D721Med (cell line): ENCODE data around the gene PTPN2.

ENCODE experiments used
- DNase-seq: peaks from one replicate; pipeline ENCODE4 v3.0.0; 2011; ENCODE audit warnings: low spot score; ENCODE audit not compliant: insufficient read length
- FAIRE-seq: peaks from 2 replicates; lab custom pipeline; 2011; peaks lifted over from hg19 to GRCh38; lab: Jason Lieb, UNC
- TF ChIP-seq, protein P1 (sequence below): IDR thresholded peaks from 2 replicates; pipeline ENCODE4 v1.5.1; 2012; ENCODE audit warnings: mild to moderate bottlenecking, control low read depth; ENCODE audit not compliant: insufficient read depth; ENCODE audit errors: missing control alignments

The PTPN2 gene

DNA sequence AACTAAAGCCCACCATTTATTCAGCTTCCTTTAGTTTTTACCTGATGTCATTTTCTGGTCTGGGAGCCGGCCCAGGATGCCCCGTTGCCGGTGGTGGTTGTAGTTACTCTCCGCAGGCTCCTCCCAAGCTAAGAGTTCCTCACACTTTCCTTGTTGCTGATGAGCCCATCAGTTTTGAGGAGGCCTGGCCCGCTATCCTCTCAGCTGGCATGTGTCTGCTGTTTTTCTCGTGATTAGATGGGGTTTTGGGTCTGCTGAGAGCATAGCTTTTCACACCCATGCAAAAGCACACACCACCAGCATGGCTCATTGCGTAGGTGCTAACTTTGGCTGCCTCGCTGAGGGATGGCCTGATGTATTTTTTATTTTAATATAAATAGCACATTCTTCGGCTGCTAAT lies 109.1 kb downstream of the PTPN2 start:
- TF ChIP-seq, protein P1, sequence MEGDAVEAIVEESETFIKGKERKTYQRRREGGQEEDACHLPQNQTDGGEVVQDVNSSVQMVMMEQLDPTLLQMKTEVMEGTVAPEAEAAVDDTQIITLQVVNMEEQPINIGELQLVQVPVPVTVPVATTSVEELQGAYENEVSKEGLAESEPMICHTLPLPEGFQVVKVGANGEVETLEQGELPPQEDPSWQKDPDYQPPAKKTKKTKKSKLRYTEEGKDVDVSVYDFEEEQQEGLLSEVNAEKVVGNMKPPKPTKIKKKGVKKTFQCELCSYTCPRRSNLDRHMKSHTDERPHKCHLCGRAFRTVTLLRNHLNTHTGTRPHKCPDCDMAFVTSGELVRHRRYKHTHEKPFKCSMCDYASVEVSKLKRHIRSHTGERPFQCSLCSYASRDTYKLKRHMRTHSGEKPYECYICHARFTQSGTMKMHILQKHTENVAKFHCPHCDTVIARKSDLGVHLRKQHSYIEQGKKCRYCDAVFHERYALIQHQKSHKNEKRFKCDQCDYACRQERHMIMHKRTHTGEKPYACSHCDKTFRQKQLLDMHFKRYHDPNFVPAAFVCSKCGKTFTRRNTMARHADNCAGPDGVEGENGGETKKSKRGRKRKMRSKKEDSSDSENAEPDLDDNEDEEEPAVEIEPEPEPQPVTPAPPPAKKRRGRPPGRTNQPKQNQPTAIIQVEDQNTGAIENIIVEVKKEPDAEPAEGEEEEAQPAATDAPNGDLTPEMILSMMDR = no peak
- FAIRE-seq (no peak), DNase-seq (no peak)

DNA sequence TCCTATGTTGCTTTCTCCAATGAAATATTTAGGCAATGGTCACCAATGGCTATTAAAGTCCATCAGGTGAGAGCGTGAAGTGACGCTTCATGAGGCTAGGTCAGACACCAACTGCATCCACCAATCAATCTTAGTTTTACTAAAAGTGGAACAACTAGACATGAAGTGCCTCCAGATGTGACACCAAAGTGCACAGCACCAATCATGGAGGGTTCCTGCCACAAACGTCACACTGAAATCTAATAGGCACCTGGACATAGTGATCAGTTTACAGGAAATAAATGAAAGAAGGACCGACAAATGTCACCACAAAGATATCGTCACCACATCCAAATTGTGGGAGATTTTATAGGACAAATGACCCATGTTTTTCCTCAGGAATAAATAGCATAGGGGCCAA lies 110.7 kb downstream of the PTPN2 start:
- TF ChIP-seq, protein P1 = no peak
- no peak for DNase-seq
- no peak for FAIRE-seq

DNA sequence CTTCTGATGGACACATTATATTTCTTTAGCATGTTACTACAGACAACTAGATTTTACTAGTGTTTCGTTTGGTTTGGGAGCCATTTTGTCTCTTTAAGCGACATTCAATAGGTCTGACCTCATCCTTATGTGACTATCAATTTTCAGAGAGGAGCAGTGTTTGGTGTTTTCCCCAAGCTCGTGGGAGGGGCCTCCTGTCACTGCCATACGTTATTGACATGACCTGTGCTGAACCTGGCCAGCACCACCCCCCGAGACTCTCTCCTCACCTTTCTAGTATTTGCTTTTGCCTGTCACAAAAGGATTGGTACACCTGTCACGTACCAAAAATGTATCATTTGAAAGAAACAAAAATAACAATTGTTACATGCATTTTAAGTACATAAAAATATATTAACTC lies 111.9 kb downstream of the PTPN2 start:
- FAIRE-seq (no peak), DNase-seq (no peak)
- TF ChIP-seq, protein P1 = no peak

DNA sequence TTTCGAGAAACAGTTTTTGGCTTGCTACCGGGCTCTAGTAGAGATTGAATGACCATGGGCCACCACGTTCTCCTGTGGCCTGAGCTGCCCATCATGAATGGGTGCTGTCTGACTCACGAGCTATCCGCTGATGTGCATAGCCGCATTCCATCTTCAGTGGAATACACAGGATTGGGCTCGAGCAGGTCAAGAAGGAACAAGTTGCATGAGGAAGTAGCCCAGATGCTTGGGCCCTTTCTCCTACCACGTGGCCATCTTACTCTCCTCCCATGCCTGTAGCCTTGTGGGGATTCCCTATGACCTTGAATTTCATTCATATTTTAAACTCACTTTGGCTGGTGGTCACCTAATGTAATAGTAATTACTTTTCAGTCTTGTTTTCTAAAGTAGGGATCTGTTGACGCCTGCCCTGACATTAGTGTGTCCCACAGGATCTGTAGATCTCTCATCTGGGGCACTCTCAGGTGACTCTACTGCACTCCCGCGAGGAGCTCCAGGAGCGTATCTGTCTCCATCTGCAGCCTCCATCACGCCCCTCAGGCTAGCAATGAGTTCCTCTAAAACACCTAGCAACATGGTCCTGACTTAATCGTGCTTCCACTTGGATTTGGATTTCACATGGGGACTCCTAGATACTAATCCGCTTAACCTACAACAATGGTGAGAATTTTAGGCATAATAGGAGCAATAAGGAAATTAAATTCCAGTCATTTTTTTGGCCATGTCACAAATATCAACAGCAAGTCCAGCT lies 113.4 kb downstream of the PTPN2 start:
- TF ChIP-seq, protein P1 = no peak
- DNase-seq (no peak), FAIRE-seq (no peak)

DNA sequence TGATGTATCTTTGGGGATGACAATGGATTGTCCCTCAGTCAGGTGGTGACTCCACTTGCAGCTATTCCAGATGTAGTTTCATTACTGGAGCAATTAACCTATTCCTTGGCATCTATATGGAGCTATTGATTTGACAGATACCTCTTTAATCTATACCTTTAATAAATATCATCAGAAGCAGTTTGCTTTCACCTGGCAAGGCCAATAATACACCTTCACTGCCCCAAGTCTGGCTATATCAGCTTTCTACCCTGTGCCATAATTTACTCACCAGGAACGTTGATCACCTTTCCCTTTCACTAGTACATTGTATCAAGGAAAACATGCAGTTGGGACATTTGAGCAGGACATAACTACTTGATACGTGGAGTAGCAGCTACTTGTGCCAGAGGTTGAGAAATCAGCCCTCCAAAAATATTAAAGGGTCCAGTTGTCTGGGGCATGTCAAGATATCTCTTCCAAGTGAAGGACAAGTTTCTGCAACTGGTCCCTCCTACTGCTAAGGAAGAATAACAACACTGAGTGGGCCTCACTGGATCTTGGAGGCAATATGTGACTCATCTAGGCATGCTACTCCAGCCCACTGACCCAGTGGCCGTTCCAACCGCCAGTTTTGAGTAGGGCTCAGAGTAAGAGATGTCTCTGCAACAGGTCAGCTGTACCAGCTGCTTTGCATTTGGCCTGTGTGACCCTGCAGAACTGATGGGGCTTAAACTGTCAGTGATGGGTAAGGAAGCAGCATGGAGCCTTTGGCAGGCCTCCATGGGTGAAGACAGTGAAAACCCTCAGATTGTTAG lies 114.2 kb downstream of the PTPN2 start:
- FAIRE-seq = no peak
- DNase-seq = no peak
- TF ChIP-seq, protein P1 = no peak

DNA sequence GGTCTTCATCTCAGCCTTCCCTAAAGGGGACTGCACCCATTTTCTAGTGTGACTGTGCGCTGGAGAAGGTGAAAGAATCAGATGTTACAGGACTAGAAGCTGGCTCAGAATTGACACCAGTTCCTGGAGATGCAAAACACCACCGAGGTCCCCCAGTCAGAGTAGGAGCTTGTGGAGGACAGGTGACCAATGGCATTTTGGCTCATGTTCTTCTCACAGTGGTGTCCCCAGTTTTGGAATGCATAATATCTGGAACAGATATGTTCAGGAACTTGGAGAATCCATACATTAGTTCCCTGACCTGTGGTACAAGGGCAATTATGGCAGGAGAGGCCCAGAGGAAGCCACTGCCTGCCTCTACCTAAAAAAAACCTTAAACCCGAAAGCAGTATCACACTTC lies 114.9 kb downstream of the PTPN2 start:
- TF ChIP-seq, protein P1 = no peak
- FAIRE-seq (no peak), DNase-seq (no peak)

DNA sequence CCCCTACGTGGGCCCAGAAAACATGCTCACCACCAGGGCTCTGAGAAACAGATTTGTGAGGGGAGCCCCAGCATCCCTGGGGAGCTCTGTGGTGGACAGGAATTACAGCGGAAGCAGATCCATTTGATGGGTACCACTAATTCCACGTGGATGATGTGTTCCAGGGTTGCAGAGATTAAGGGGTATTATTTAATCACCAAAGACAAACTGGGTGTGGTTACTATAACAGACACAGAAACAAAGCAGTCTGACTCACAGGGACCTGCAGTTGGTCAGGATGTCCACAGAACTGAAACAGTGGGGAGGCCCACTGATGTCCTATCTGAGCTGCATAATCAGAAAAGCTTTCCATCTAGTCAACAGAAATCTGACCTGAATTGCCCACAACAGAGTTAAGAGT lies 115.4 kb downstream of the PTPN2 start:
- FAIRE-seq (no peak), DNase-seq (peak; percentile 72)
- TF ChIP-seq, protein P1 = no peak
